H9 (cell line): ENCODE results near the gene RNF141. TPM values are rescaled to one million over a fixed set of nuclear protein-coding genes. Genes with fewer than 3 reads are reported as not detected.

Source experiments
- DNase-seq: peaks from one replicate; pipeline ENCODE4 v3.0.0-alpha.2; 2017
- H2AFZ ChIP-seq: one replicate; pipeline ENCODE4 v1.6.1; 2013; ENCODE audit warnings: mild to moderate bottlenecking, low read length, control low read depth, moderate library complexity
- H2AK5ac ChIP-seq: 2 replicates; pipeline ENCODE4 v1.6.1; 2013; ENCODE audit warnings: low read length, control low read depth, mixed read lengths; ENCODE audit not compliant: insufficient read length
- H2BK120ac ChIP-seq: one replicate; pipeline ENCODE4 v1.6.1; 2013; ENCODE audit warnings: low read depth, mild to moderate bottlenecking, low read length, control low read depth, inconsistent platforms; ENCODE audit not compliant: poor library complexity, severe bottlenecking
- H2BK12ac ChIP-seq: 2 replicates; pipeline ENCODE4 v1.6.1; 2013; ENCODE audit warnings: low read length, control low read depth, mixed read lengths, low read depth; ENCODE audit not compliant: insufficient read length
- H2BK15ac ChIP-seq: 2 replicates; pipeline ENCODE4 v1.6.1; 2013; ENCODE audit warnings: low read depth, low read length, control low read depth
- H2BK20ac ChIP-seq: one replicate; pipeline ENCODE4 v1.6.1; 2013; ENCODE audit warnings: low read depth, mild to moderate bottlenecking, low read length, control low read depth, inconsistent platforms; ENCODE audit not compliant: poor library complexity, severe bottlenecking
- H2BK5ac ChIP-seq: 2 replicates; pipeline ENCODE4 v1.6.1; 2013; ENCODE audit warnings: low read length, control low read depth, mixed read lengths; ENCODE audit not compliant: insufficient read length
- H3K14ac ChIP-seq: 2 replicates; pipeline ENCODE4 v1.6.1; 2013; ENCODE audit warnings: low read length, control low read depth; ENCODE audit not compliant: insufficient read depth
- H3K18ac ChIP-seq: 2 replicates; pipeline ENCODE4 v1.6.1; 2013; ENCODE audit warnings: low read depth, mild to moderate bottlenecking, mixed read lengths, low read length, control low read depth; ENCODE audit not compliant: insufficient read length
- H3K23ac ChIP-seq: 2 replicates; pipeline ENCODE4 v1.6.1; 2013; ENCODE audit warnings: low read length, control low read depth, mixed read lengths, low read depth; ENCODE audit not compliant: insufficient read length
- H3K23me2 ChIP-seq: 2 replicates; pipeline ENCODE4 v1.6.1; 2013; ENCODE audit warnings: low read depth, mild to moderate bottlenecking, mixed read lengths, low read length, control low read depth; ENCODE audit not compliant: insufficient read length, poor library complexity, severe bottlenecking
- H3K27ac ChIP-seq: 2 replicates; pipeline ENCODE4 v1.5.1; 2013; ENCODE audit warnings: low read length, control low read depth, mixed read lengths, low read depth; ENCODE audit not compliant: insufficient read length
- H3K27me3 ChIP-seq: 2 replicates; pipeline ENCODE4 v1.6.1; 2013; ENCODE audit warnings: low read length, control low read depth, inconsistent platforms; ENCODE audit not compliant: insufficient read depth
- H3K4ac ChIP-seq: 2 replicates; pipeline ENCODE4 v1.6.1; 2013; ENCODE audit warnings: low read depth, mild to moderate bottlenecking, control low read depth, inconsistent platforms, low read length, moderate library complexity
- H3K4me1 ChIP-seq: 2 replicates; pipeline ENCODE4 v1.6.1; 2013; ENCODE audit warnings: low read length, control low read depth, inconsistent platforms; ENCODE audit not compliant: insufficient read depth
- H3K4me2 ChIP-seq: 2 replicates; pipeline ENCODE4 v1.6.1; 2013; ENCODE audit warnings: low read length, control low read depth, mixed read lengths; ENCODE audit not compliant: insufficient read length, insufficient read depth
- H3K56ac ChIP-seq: 2 replicates; pipeline ENCODE4 v1.6.1; 2013; ENCODE audit warnings: low read depth, mild to moderate bottlenecking, mixed read lengths, low read length, control low read depth; ENCODE audit not compliant: insufficient read length
- H3K79me1 ChIP-seq: 2 replicates; pipeline ENCODE4 v1.6.1; 2013; ENCODE audit warnings: low read depth, mild to moderate bottlenecking, moderate library complexity, low read length, control low read depth, inconsistent platforms; ENCODE audit not compliant: insufficient read depth, poor library complexity, severe bottlenecking
- H3K79me2 ChIP-seq: 2 replicates; pipeline ENCODE4 v1.6.1; 2013; ENCODE audit warnings: low read length, control low read depth, inconsistent platforms; ENCODE audit not compliant: insufficient read depth
- H3K9ac ChIP-seq: 2 replicates; pipeline ENCODE4 v1.6.1; 2013; ENCODE audit warnings: low read length, control low read depth, mixed read lengths; ENCODE audit not compliant: insufficient read length; ENCODE audit errors: extremely low read depth
- H3K9me3 ChIP-seq: one replicate; pipeline ENCODE4 v1.6.1; 2013; ENCODE audit warnings: low read depth, low read length, inconsistent platforms; ENCODE audit not compliant: control insufficient read depth
- H3T11ph ChIP-seq: one replicate; pipeline ENCODE4 v1.6.1; 2013; ENCODE audit warnings: mild to moderate bottlenecking, low read length, control low read depth, inconsistent platforms
- H4K20me1 ChIP-seq: one replicate; pipeline ENCODE4 v1.6.1; 2013; ENCODE audit not compliant: control insufficient read depth, insufficient read length, insufficient read depth
- H4K5ac ChIP-seq: 2 replicates; pipeline ENCODE4 v1.6.1; 2013; ENCODE audit warnings: low read depth, mild to moderate bottlenecking, mixed read lengths, low read length, control low read depth; ENCODE audit not compliant: insufficient read length
- H4K8ac ChIP-seq: replicated peaks from 2 replicates; pipeline ENCODE4 v1.6.1; 2013; ENCODE audit warnings: low read length, control low read depth, mixed read lengths, low read depth; ENCODE audit not compliant: insufficient read length
- H4K91ac ChIP-seq: 2 replicates; pipeline ENCODE4 v1.6.1; 2013; ENCODE audit warnings: low read depth, mild to moderate bottlenecking, moderate library complexity, mixed read lengths, low read length, control low read depth; ENCODE audit not compliant: insufficient read length
- H3K27ac Mint-ChIP-seq, 3 experiments: 2 replicates in 2 of 3; 3 replicates in 1 of 3; pipeline ENCODE4 v1.8.0; 2020 to 2021; ENCODE audit warnings: mixed read lengths in 3 of 3, mild to moderate bottlenecking in 1 of 3, moderate library complexity in 1 of 3
- H3K27me3 Mint-ChIP-seq: 2 replicates; pipeline ENCODE4 v1.8.0; 2021; ENCODE audit warnings: low read depth, mild to moderate bottlenecking, moderate library complexity, mixed read lengths
- H3K36me3 Mint-ChIP-seq, 3 experiments: 2 replicates in 2 of 3; 3 replicates in 1 of 3; pipeline ENCODE4 v1.8.0; 2020 to 2021; ENCODE audit warnings: low read depth in 3 of 3, mixed read lengths in 3 of 3; ENCODE audit not compliant: insufficient read depth in 1 of 3
- H3K4me1 Mint-ChIP-seq, 2 experiments: 2 replicates each; pipeline ENCODE4 v1.8.0; 2020; ENCODE audit warnings: mixed read lengths in 2 of 2
- H3K4me3 Mint-ChIP-seq, 2 experiments: 2 replicates in 1 of 2; 3 replicates in 1 of 2; pipeline ENCODE4 v1.8.0; 2020 to 2021; ENCODE audit warnings: mild to moderate bottlenecking in 2 of 2, mixed read lengths in 2 of 2, moderate library complexity in 1 of 2
- H3K9me3 Mint-ChIP-seq, 2 experiments: 2 replicates in 1 of 2; 3 replicates in 1 of 2; pipeline ENCODE4 v1.8.0; 2020; ENCODE audit warnings: mild to moderate bottlenecking in 2 of 2, mixed read lengths in 2 of 2, moderate library complexity in 1 of 2
- WGBS: extraction: QIAGEN DNeasy Blood & Tissue Kit; methylation state at CpG from one replicate; pipeline ENCODE4 v1.1.7; 2013; ENCODE audit warnings: missing lambda C conversion rate, low lambda C conversion rate, mixed read lengths; ENCODE audit not compliant: insufficient read length; ENCODE audit errors: extremely low coverage; 5-methylcytosine and 5-hydroxymethylcytosine counted together
- total RNA-seq: library from RNA; stranded (reverse); gene quantifications from 2 replicates; pipeline ENCODE4 v1.2.1, GENCODE V29; 2021
- TF ChIP-seq, protein P1 (sequence below): fragments of 200-600 bp; sonication (generic); conservative IDR thresholded peaks from 3 replicates; pipeline ENCODE4 v1.8.0; 2021; ENCODE audit warnings: antibody characterized with exemption, mild to moderate bottlenecking

Gene RNF141
- total RNA-seq, 1 experiment from 2014 or later, result 24.7 TPM

DNA sequence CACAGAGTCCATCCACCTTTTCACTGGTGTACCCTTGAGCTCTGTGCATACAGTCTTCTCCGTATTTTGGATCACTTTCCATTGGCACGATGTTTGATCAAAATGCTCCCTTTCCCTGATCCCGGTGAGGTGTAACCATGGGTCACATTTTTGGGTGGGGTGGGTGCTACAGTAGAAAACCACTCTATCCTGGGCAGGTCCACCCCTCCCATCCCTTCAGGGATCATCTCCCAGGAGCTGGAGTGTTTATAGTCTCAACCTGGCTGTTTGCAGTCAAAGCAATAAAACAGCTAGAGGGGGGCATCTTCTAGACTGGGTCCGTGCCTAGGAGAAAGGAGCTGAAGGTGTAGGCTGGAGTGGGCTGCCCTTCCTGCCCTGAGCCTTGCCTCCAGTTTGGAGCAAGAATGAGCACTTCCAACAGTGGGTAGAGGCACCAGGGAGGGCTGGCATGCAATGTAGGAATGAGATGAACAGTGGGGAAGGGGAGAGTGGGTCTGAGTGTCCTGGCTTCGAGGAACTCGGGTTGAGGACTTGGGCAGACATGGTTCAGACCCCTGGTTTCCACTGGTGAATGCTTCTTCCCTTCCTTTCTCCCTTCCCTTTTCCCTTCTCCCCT, 38.8 kb downstream of the RNF141 start:
- Histone ChIP-seq H2BK120ac (no peak overlapping the region), H3K4ac (no peak overlapping the region), H3T11ph (no peak overlapping the region), H4K8ac (no peak overlapping the region), H3K18ac (no peak overlapping the region), H2BK5ac (no peak overlapping the region), H2BK20ac (no peak overlapping the region), H2BK12ac (no peak overlapping the region), H4K20me1 (no peaks in the 10 kb centered on the region), H3K27ac (no peak overlapping the region), H2AK5ac (no peak overlapping the region), H3K56ac (no peak overlapping the region), H3K79me1 (no peaks in the 10 kb centered on the region), H3K27me3 (no peaks in the 10 kb centered on the region), H4K91ac (no peak overlapping the region), H3K9ac (no peak overlapping the region), H3K23me2 (no peaks in the 10 kb centered on the region), H3K23ac (no peak overlapping the region), H3K9me3 (no peaks in the 10 kb centered on the region), H3K4me1 (0 out of 2 replicates have a peak, but pooled peaks cover 2% of the 10 kb centered on the region), H3K79me2 (no peaks in the 10 kb centered on the region), H4K5ac (no peak overlapping the region), H2AFZ (no peak overlapping the region), H3K14ac (no peak overlapping the region), H2BK15ac (no peak overlapping the region), H3K4me2 (no peak overlapping the region)
- DNase-seq, result no peak
- Mint-ChIP-seq H3K36me3 (peaks cover 5 to 8% (median 6%) of the 10 kb centered on the region in 3 experiments; a peak in 6 of 7 replicates), H3K4me1 (peaks cover 8 to 24% of the 10 kb centered on the region in 2 experiments), H3K27ac (no peak overlapping the region; a peak in 1 of 7 replicates), H3K9me3 (no peaks in the 10 kb centered on the region), H3K27me3 (no peaks in the 10 kb centered on the region), H3K4me3 (no peak overlapping the region)
- TF ChIP-seq, protein P1, sequence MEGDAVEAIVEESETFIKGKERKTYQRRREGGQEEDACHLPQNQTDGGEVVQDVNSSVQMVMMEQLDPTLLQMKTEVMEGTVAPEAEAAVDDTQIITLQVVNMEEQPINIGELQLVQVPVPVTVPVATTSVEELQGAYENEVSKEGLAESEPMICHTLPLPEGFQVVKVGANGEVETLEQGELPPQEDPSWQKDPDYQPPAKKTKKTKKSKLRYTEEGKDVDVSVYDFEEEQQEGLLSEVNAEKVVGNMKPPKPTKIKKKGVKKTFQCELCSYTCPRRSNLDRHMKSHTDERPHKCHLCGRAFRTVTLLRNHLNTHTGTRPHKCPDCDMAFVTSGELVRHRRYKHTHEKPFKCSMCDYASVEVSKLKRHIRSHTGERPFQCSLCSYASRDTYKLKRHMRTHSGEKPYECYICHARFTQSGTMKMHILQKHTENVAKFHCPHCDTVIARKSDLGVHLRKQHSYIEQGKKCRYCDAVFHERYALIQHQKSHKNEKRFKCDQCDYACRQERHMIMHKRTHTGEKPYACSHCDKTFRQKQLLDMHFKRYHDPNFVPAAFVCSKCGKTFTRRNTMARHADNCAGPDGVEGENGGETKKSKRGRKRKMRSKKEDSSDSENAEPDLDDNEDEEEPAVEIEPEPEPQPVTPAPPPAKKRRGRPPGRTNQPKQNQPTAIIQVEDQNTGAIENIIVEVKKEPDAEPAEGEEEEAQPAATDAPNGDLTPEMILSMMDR, result no peak
- no CpG with 5 or more reads among the region's 6 CpGs for WGBS
